Stimulated activated CD8-positive, alpha-beta memory T cell treated with anti-CD3 and anti-CD28 coated beads, Interleukin-7, amount 100 ng/mL, for 1 hour (primary cell): ENCODE measurements around the gene VSTM2B.
A peak's percentile ranks its signal among the peaks of the same experiment; 100 is the strongest.

Experiments used
- DNase-seq, 2 donors: peaks; one replicate each; pipeline ENCODE4 v3.0.0-alpha.2; 2020; ENCODE audit warnings: low read depth in 2 of 2

VSTM2B gene

GRCh38 chr19:29566496-29567054 lies 40.8 kb downstream of the VSTM2B start:
- DNase-seq: no peak

- DNase-seq: no peak
Observed at GRCh38 chr19:29567366-29567915, 41.6 kb downstream of the VSTM2B start.

- no peak for DNase-seq
Observed at GRCh38 chr19:29568036-29569025, 42.5 kb downstream of the VSTM2B start.

GRCh38 chr19:29569038-29569911 lies 43.5 kb downstream of the VSTM2B start:
- DNase-seq: no peak

- no peak for DNase-seq
Observed at GRCh38 chr19:29571181-29571580, 45.4 kb downstream of the VSTM2B start.

- no peak for DNase-seq
Observed at GRCh38 chr19:29573486-29573885, 47.7 kb downstream of the VSTM2B start.

GRCh38 chr19:29574510-29574909 lies 48.7 kb downstream of the VSTM2B start:
- no peak for DNase-seq

- no peak for DNase-seq
Observed at GRCh38 chr19:29576046-29576606, 50.3 kb downstream of the VSTM2B start.

GRCh38 chr19:29576761-29577648 lies 51.2 kb downstream of the VSTM2B start:
- DNase-seq: no peak

GRCh38 chr19:29577649-29577963 lies 51.8 kb downstream of the VSTM2B start:
- no peak for DNase-seq

GRCh38 chr19:29578349-29578748 lies 52.6 kb downstream of the VSTM2B start:
- no peak for DNase-seq

- DNase-seq: no peak
Observed at GRCh38 chr19:29579308-29579910, 53.6 kb downstream of the VSTM2B start.

GRCh38 chr19:29581398-29581797 lies 55.6 kb downstream of the VSTM2B start:
- no peak for DNase-seq

GRCh38 chr19:29583196-29583999 lies 57.6 kb downstream of the VSTM2B start:
- DNase-seq: no peak

- no peak for DNase-seq
Observed at GRCh38 chr19:29586401-29586800, 60.6 kb downstream of the VSTM2B start.

- no peak for DNase-seq
Observed at GRCh38 chr19:29587059-29587458, 61.3 kb downstream of the VSTM2B start.

GRCh38 chr19:29587518-29587986 lies 61.8 kb downstream of the VSTM2B start:
- DNase-seq: peak; percentile 23

GRCh38 chr19:29588095-29588494 lies 62.3 kb downstream of the VSTM2B start:
- DNase-seq: no peak

GRCh38 chr19:29590278-29590677 lies 64.5 kb downstream of the VSTM2B start:
- no peak for DNase-seq
